T47D (cell line): ENCODE data around the gene FSHR.

Experiments used
- DNase-seq, 2 experiments: peaks; one replicate each; pipeline versions ENCODE4 v3.0.0 to v3.0.0-alpha.2; 2011 to 2012; ENCODE audit warnings: low read depth in 1 of 2, low spot score in 1 of 2
- JUND ChIP-seq: IDR thresholded peaks from 2 replicates; pipeline ENCODE4 v1.6.1; 2012; ENCODE audit warnings: low read depth
- in situ Hi-C: cut with HindIII; loops from 2 replicates; pipeline ENCODE4 v1.10.0; 2016; ENCODE audit warnings: low sequenced_read_pairs, low pct_unique_long_range_greater_than_20kb

FSHR gene

GRCh38 chr2:48933828-48934497 is 220.4 kb downstream of the FSHR start:
- DNase-seq = no peak
- in situ Hi-C loops = no loop called here

GRCh38 chr2:48932667-48933066 is 221.6 kb downstream of the FSHR start:
- no peak for DNase-seq
- TF ChIP-seq JUND = no peak
- in situ Hi-C loops = no loop called here

More at GRCh38 chr2:48933828-48934497, 220.4 kb downstream of the FSHR start:
- no peak for TF ChIP-seq JUND

GRCh38 chr2:48929571-48930301 is 224.6 kb downstream of the FSHR start:
- no peak for TF ChIP-seq JUND
- DNase-seq = no peak
- in situ Hi-C loops = no loop called here

GRCh38 chr2:48927355-48927754 is 227.0 kb downstream of the FSHR start:
- in situ Hi-C loops = no loop called here

GRCh38 chr2:48915884-48916283 is 238.4 kb downstream of the FSHR start:
- in situ Hi-C loops = no loop called here
- no peak for TF ChIP-seq JUND
- no peak for DNase-seq

More at GRCh38 chr2:48927355-48927754, 227.0 kb downstream of the FSHR start:
- no peak for TF ChIP-seq JUND
- DNase-seq = no peak

GRCh38 chr2:48915227-48915626 is 239.1 kb downstream of the FSHR start:
- in situ Hi-C loops = no loop called here
- no peak for DNase-seq
- TF ChIP-seq JUND = no peak

GRCh38 chr2:48914477-48915089 is 239.7 kb downstream of the FSHR start:
- DNase-seq = no peak
- no peak for TF ChIP-seq JUND
- in situ Hi-C loops = no loop called here
